IMR-90 (cell line): ENCODE data around the gene STX1B. TPM values are rescaled to one million over a fixed set of nuclear protein-coding genes. Genes with fewer than 3 reads are reported as not detected.

ENCODE experiments used
- ATAC-seq: fragments of 200-7000 bp; cut with Tn5 transposase; 2 replicates; pipeline ENCODE4 v1.9.1; 2020; ENCODE audit warnings: low read depth, mild to moderate bottlenecking, moderate library complexity
- BruUV-seq: library from RNA; stranded (reverse); fragments of 400-500 nt; replicated peaks from 2 replicates; lab custom pipeline; 2021; lab: Mats Ljungman, UMichigan
- CTCF ChIA-PET: fragments of 300-600 bp; formaldehyde crosslinking; extraction: SDS; loops from one replicate; lab custom pipeline; 2021; ENCODE audit warnings: antibody characterized with exemption; lab: Yijun Ruan, JAX
- POLR2A ChIA-PET: fragments of 300-600 bp; sonication (Branson Sonifier 250); formaldehyde crosslinking; loops from one replicate; lab custom pipeline; 2022; ENCODE audit warnings: antibody characterized with exemption; ENCODE audit not compliant: unreplicated experiment; lab: Charles Lee
- DNase-seq: peaks from one replicate; pipeline ENCODE4 v3.0.0; 2013
- H2AFZ ChIP-seq: replicated peaks from 2 replicates; pipeline ENCODE3; 2013; ENCODE audit warnings: low read length, mild to moderate bottlenecking; ENCODE audit not compliant: poor library complexity
- H2AK5ac ChIP-seq: 2 replicates; pipeline ENCODE4 v1.6.1; 2013; ENCODE audit warnings: low read depth, low read length, inconsistent platforms
- H2AK9ac ChIP-seq: replicated peaks from 2 replicates; pipeline ENCODE3; 2013; ENCODE audit warnings: mild to moderate bottlenecking, low read depth, low read length, moderate library complexity; ENCODE audit not compliant: poor library complexity
- H2BK120ac ChIP-seq: 2 replicates; pipeline ENCODE4 v1.6.1; 2013; ENCODE audit warnings: low read depth, low read length, inconsistent platforms
- H2BK15ac ChIP-seq: 3 replicates; pipeline ENCODE4 v1.6.1; 2013; ENCODE audit warnings: low read depth, low read length, inconsistent platforms
- H2BK20ac ChIP-seq: 2 replicates; pipeline ENCODE4 v1.6.1; 2013; ENCODE audit warnings: low read depth, mild to moderate bottlenecking, inconsistent platforms, low read length, moderate library complexity
- H2BK5ac ChIP-seq: 2 replicates; pipeline ENCODE4 v1.6.1; 2013; ENCODE audit warnings: mild to moderate bottlenecking, low read depth, low read length, inconsistent platforms; ENCODE audit not compliant: poor library complexity, severe bottlenecking
- H3K14ac ChIP-seq: replicated peaks from 2 replicates; pipeline ENCODE4 v1.6.1; 2013; ENCODE audit warnings: low read depth, low read length, inconsistent platforms
- H3K18ac ChIP-seq: 2 replicates; pipeline ENCODE4 v1.6.1; 2013; ENCODE audit warnings: low read depth, low read length, control low read depth
- H3K23ac ChIP-seq: 2 replicates; pipeline ENCODE4 v1.6.1; 2013; ENCODE audit warnings: low read depth, low read length, inconsistent platforms
- H3K27ac ChIP-seq: 2 replicates; pipeline ENCODE4 v1.5.1; 2013; ENCODE audit warnings: mild to moderate bottlenecking, control low read depth, low read length; ENCODE audit not compliant: insufficient read depth
- H3K27me3 ChIP-seq: 2 replicates; pipeline ENCODE4 v1.6.1; 2013; ENCODE audit warnings: low read length; ENCODE audit not compliant: control insufficient read depth, insufficient read depth
- H3K36me3 ChIP-seq: 2 replicates; pipeline ENCODE4 v1.6.1; 2013; ENCODE audit warnings: low read length, mixed read lengths; ENCODE audit not compliant: control insufficient read depth, insufficient read depth
- H3K4ac ChIP-seq: 2 replicates; pipeline ENCODE4 v1.6.1; 2013; ENCODE audit warnings: low read depth, low read length, inconsistent platforms
- H3K4me1 ChIP-seq: 2 replicates; pipeline ENCODE4 v1.6.1; 2013; ENCODE audit warnings: low read length, mixed read lengths; ENCODE audit not compliant: control insufficient read depth, insufficient read depth
- H3K4me2 ChIP-seq: 2 replicates; pipeline ENCODE4 v1.6.1; 2013; ENCODE audit warnings: low read depth, mild to moderate bottlenecking, control low read depth, low read length, moderate library complexity
- H3K4me3 ChIP-seq: 2 replicates; pipeline ENCODE4 v1.5.1; 2013; ENCODE audit warnings: low read depth, mild to moderate bottlenecking, control low read depth, low read length, moderate library complexity; ENCODE audit not compliant: insufficient read depth
- H3K56ac ChIP-seq: 2 replicates; pipeline ENCODE4 v1.6.1; 2013; ENCODE audit warnings: low read length, inconsistent platforms; ENCODE audit not compliant: insufficient read depth; ENCODE audit errors: extremely low read depth
- H3K79me1 ChIP-seq, 2 experiments: 2 replicates each; pipeline ENCODE4 v1.6.1; 2013; ENCODE audit warnings: low read length in 2 of 2, inconsistent platforms in 1 of 2, low read depth in 1 of 2
- H3K9ac ChIP-seq: 2 replicates; pipeline ENCODE4 v1.6.1; 2013; ENCODE audit warnings: low read depth, low read length, control low read depth
- H3K9me1 ChIP-seq: 2 replicates; pipeline ENCODE4 v1.6.1; 2013; ENCODE audit warnings: low read length, inconsistent platforms; ENCODE audit not compliant: insufficient read depth
- H3K9me3 ChIP-seq: 2 replicates; pipeline ENCODE4 v1.6.1; 2013; ENCODE audit warnings: low read length; ENCODE audit not compliant: control insufficient read depth, insufficient read depth
- H4K20me1 ChIP-seq: 2 replicates; pipeline ENCODE4 v1.6.1; 2013; ENCODE audit warnings: low read length, inconsistent platforms; ENCODE audit not compliant: insufficient read depth
- H4K5ac ChIP-seq: 2 replicates; pipeline ENCODE4 v1.6.1; 2013; ENCODE audit warnings: mild to moderate bottlenecking, low read depth, low read length, control low read depth
- H4K8ac ChIP-seq, 2 experiments: 2 replicates each; pipeline ENCODE4 v1.6.1; 2013; ENCODE audit warnings: low read depth in 2 of 2, low read length in 2 of 2, control low read depth in 1 of 2, inconsistent platforms in 1 of 2
- H4K91ac ChIP-seq: 2 replicates; pipeline ENCODE4 v1.6.1; 2013; ENCODE audit warnings: low read depth, low read length, inconsistent platforms; ENCODE audit not compliant: insufficient read depth
- BHLHE40 ChIP-seq: fragments of 150-350 bp; IDR thresholded peaks from 2 replicates; pipeline ENCODE4 v1.6.1; 2016; ENCODE audit warnings: mild to moderate bottlenecking, low read depth, low read length
- CEBPB ChIP-seq: IDR thresholded peaks from 2 replicates; pipeline ENCODE4 v1.6.1; 2012; ENCODE audit warnings: low read depth, low read length, improper control_type of control experiment
- CHD1 ChIP-seq: IDR thresholded peaks from 2 replicates; pipeline ENCODE4 v1.6.1; 2012; ENCODE audit warnings: low read depth, low read length, improper control_type of control experiment
- CTCF ChIP-seq: conservative IDR thresholded peaks from 2 replicates; pipeline ENCODE4 v1.5.1; 2012; ENCODE audit warnings: mild to moderate bottlenecking, low read depth, low read length, improper control_type of control experiment
- ELK1 ChIP-seq: fragments of 150-350 bp; IDR thresholded peaks from 2 replicates; pipeline ENCODE4 v1.6.1; 2016; ENCODE audit warnings: low read depth, mild to moderate bottlenecking, low read length, moderate library complexity, borderline replicate concordance
- FOS ChIP-seq: fragments of 150-350 bp; IDR thresholded peaks from 2 replicates; pipeline ENCODE4 v1.6.1; 2016; ENCODE audit warnings: low read depth, low read length
- MAFK ChIP-seq: IDR thresholded peaks from 2 replicates; pipeline ENCODE4 v1.6.1; 2012; ENCODE audit warnings: low read depth, low read length, improper control_type of control experiment
- MAZ ChIP-seq: IDR thresholded peaks from 2 replicates; pipeline ENCODE4 v1.6.1; 2012; ENCODE audit warnings: low read depth, mild to moderate bottlenecking, low read length, improper control_type of control experiment, moderate library complexity, borderline replicate concordance
- MXI1 ChIP-seq: IDR thresholded peaks from 2 replicates; pipeline ENCODE4 v1.6.1; 2012; ENCODE audit warnings: low read depth, mild to moderate bottlenecking, low read length, moderate library complexity, borderline replicate concordance
- NFE2L2 ChIP-seq: fragments of 150-350 bp; IDR thresholded peaks from 2 replicates; pipeline ENCODE4 v1.6.1; 2016; ENCODE audit warnings: low read depth, mild to moderate bottlenecking, low read length
- POLR2A ChIP-seq: IDR thresholded peaks from 2 replicates; pipeline ENCODE4 v1.6.1; 2012; ENCODE audit warnings: mild to moderate bottlenecking, low read depth, low read length
- RAD21 ChIP-seq: IDR thresholded peaks from 2 replicates; pipeline ENCODE4 v1.6.1; 2012; ENCODE audit warnings: low read length, improper control_type of control experiment
- RCOR1 ChIP-seq: IDR thresholded peaks from 2 replicates; pipeline ENCODE4 v1.6.1; 2012; ENCODE audit warnings: mild to moderate bottlenecking, low read length, improper control_type of control experiment; ENCODE audit not compliant: insufficient replicate concordance
- RFX5 ChIP-seq: IDR thresholded peaks from 2 replicates; pipeline ENCODE4 v1.8.0; 2012; ENCODE audit warnings: low read depth, mild to moderate bottlenecking, low read length, moderate library complexity
- SMC3 ChIP-seq: fragments of 150-350 bp; IDR thresholded peaks from 2 replicates; pipeline ENCODE4 v1.6.1; 2016; ENCODE audit warnings: low read depth, mild to moderate bottlenecking, antibody characterized with exemption, low read length, moderate library complexity
- USF2 ChIP-seq: fragments of 150-350 bp; IDR thresholded peaks from 2 replicates; pipeline ENCODE4 v1.6.1; 2017; ENCODE audit warnings: mild to moderate bottlenecking, antibody characterized with exemption, low read length, low read depth
- WGBS, 2 experiments: methylation state at CpG; one replicate each; pipeline versions ENCODE4 v1.1.5 to v1.1.7; 2013; ENCODE audit warnings: missing lambda C conversion rate in 2 of 2; ENCODE audit not compliant: insufficient read length in 1 of 2; ENCODE audit errors: extremely low coverage in 2 of 2; 5-methylcytosine and 5-hydroxymethylcytosine counted together
- dilution Hi-C: fragments of 300-500 bp; cut with HindIII; formaldehyde crosslinking; loops from one replicate; pipeline ENCODE4 v1.14.3; 2018; ENCODE audit warnings: low sequenced_read_pairs; ENCODE audit not compliant: unreplicated experiment
- in situ Hi-C: fragments of 300-500 bp; cut with MboI; formaldehyde crosslinking; loops from 3 replicates; pipeline ENCODE4 v1.14.3; 2019; ENCODE audit warnings: low sequenced_read_pairs, inconsistent platforms, mixed read lengths
- intact Hi-C: fragments of 100-400 bp; cut with micrococcal nuclease; formaldehyde crosslinking; loops from 2 replicates; pipeline ENCODE4 v1.10.0; 2022
- polyA plus RNA-seq, 3 experiments: library from polyadenylated mRNA; depleted of rRNA; stranded (reverse); fragments of >200 nt; gene quantifications; 2 replicates each; pipeline ENCODE4 v1.2.3, GENCODE V29; 2012; ENCODE audit warnings: low replicate concordance in 1 of 3
- total RNA-seq: library from RNA; depleted of rRNA; stranded (reverse); fragments of >200 nt; gene quantifications from 2 replicates; pipeline ENCODE4 v1.2.3, GENCODE V29; 2012

STX1B gene
- total and polyA plus RNA-seq, 2 of the 4 experiments (the other 2 are of a cell fraction), result 3.9 to 14.9 TPM

- CTCF ChIA-PET, result no interaction called here
These were observed 7.5 kb downstream of the STX1B start for GRCh38 chr16:31002862-31003341.

More at GRCh38 chr16:31002862-31003341, 7.5 kb downstream of the STX1B start:
- Histone ChIP-seq H3K9me3 (no peaks in the 10 kb centered on the region), H2AFZ (no peak overlapping the region), H3K56ac (no peak overlapping the region), H3K27ac (no peak overlapping the region), H3K9me1 (peaks cover 15% of the 10 kb centered on the region), H3K4ac (no peak overlapping the region), H2BK20ac (no peak overlapping the region), H3K27me3 (no peaks in the 10 kb centered on the region), H2BK5ac (no peak overlapping the region), H3K23ac (no peak overlapping the region), H3K14ac (no peak overlapping the region), H3K79me1 (peaks cover 0 to 27% of the 10 kb centered on the region in 2 experiments; a peak in 2 of 4 replicates), H3K18ac (no peak overlapping the region), H3K9ac (no peak overlapping the region), H3K36me3 (peaks cover 1% of the 10 kb centered on the region; the same call in 1 of the 2 replicates), H4K91ac (no peak overlapping the region), H4K5ac (no peak overlapping the region), H3K4me1 (peaks cover 28% of the 10 kb centered on the region), H4K8ac (no peak overlapping the region), H2AK5ac (no peak overlapping the region), H3K4me2 (no peak overlapping the region), H2BK120ac (no peak overlapping the region), H4K20me1 (no peaks in the 10 kb centered on the region), H2AK9ac (no peak overlapping the region), H2BK15ac (no peak overlapping the region), H3K4me3 (no peak overlapping the region)
- dilution Hi-C loops, result no loop called here
- WGBS, 2 experiments, result 81% methylated on average over 6 of the region's 9 CpGs; no CpG with 5 or more reads in 1 of the 2 experiments
- POLR2A ChIA-PET, result no interaction called here
- in situ Hi-C loops, result no loop called here
- ATAC-seq, result no peak
- no peak for DNase-seq
- intact Hi-C loops, result no loop called here
- BruUV-seq, result no TSS peak
- TF ChIP-seq FOS, result no peak
- TF ChIP-seq CHD1, result no peak
- no peak for TF ChIP-seq RCOR1
- no peak for TF ChIP-seq CEBPB
- TF ChIP-seq SMC3, result no peak
- TF ChIP-seq USF2, result no peak
- no peak for TF ChIP-seq RAD21
- TF ChIP-seq NFE2L2, result no peak
- TF ChIP-seq MXI1, result no peak
- TF ChIP-seq MAZ, result no peak
- no peak for TF ChIP-seq MAFK
- no peak for TF ChIP-seq RFX5
- no peak for TF ChIP-seq POLR2A
- TF ChIP-seq ELK1, result no peak
- no peak for TF ChIP-seq CTCF
- TF ChIP-seq BHLHE40, result no peak
